NCI-H1436 treated with DMSO at 0.1 percent for 48 hours (cell line): ENCODE measurements around the gene PPP1R12B.
"Not testable (repeated sequence)": the region's sequence is repeated elsewhere in the genome, so short reads cannot be mapped to it uniquely, and the experiment has no call there.

Experiments used
- DNase-seq: peaks from one replicate; lab custom pipeline; 2025; lab: John Stamatoyannopoulos, UW

Gene PPP1R12B

DNA sequence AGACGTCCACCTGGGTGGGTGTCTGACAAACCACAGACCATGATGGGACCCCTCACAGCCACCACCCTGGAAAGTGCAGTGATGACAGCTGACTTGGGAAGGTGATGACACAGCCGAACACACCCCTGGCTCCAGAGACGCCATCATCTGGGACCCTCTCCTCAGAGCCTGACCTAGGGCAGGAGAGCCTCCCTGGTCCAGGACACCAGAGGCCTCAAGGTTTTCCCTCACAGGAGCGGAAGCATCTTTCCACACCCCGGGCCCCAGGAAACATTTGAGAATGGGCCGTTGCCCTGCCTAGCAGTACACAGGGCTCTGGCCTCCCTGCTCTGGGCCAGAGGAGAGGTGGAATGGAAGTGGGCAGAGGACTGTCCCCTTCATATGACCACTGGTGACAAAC, 282.0 kb downstream of the PPP1R12B start:
- no peak for DNase-seq

DNA sequence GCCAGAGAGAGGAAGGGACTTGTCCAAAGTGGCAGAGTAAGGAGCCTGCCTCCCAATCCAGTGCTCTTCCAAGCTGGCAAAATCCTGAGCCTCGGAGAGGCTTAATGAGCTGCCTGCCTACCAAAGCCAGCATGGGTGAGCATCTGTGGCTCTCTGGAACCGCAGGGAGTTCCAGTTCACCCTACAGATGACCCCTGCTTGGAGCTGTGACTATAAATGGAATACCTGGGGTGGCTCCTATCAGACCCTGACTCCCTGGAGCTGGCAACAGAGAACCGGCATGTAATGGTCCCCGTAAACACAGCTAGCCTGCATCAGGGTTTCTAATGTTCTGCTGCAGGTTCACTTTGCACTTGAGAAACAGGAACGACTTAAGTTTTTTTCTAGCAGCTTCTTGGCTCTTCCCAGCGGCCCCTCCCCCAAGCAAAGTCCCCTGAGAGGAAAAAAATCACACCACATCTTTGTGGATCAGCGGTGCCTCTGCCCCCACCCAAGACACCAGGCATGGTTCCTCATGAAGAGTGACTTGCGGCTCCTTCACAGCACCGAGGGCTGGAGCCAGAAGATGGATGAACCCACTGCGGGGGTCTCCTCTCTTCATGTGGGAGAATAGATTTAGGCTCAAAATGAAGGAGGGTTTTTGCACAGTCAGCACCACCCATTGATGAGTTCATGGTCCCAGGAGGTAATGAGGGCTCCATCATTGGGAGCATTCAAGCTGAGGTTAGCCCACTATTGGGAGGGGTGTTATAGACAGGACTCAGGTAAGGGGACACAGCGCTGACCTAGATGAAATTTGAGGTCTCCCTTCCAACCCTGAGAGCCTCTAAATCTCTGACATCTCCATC, 282.8 kb downstream of the PPP1R12B start:
- no peak for DNase-seq

DNA sequence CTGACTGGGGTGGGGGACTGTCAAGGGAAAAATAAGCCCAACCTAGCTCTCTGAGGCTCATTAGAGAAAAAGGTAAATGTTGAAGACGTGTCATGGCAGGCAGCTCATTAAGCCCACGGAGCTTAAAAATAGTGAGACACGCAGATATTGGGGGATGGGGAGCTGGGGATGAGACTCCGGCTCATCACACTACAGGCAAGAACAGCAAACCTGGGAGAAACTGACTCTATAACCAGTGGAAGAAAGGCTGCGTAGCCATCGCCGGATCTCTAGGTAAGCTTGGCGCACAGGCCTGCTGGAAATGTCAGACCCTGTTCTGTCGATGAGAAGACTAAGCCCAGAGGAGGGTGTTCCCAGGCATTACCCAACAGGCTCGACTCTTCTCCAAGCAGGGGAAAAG, 283.7 kb downstream of the PPP1R12B start:
- no peak for DNase-seq

DNA sequence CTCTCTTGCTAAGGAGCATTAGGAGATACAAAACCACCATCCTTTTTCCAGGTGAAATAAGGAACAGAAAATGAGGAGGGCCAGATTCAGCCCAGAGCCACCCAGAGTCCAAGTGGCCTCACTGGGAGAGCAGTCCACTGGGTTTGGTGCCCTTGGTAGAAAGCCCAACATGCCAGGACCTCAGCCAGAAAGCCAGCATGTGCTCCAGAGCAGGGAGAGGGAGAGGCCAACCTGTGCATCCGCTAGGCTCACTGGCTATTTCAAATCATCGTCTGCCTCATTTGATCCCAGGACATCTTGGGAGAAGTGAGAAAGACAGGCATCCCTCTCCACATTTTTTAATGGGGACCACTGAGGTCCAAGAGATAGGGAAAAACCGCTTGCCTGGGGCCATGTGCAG, 287.7 kb downstream of the PPP1R12B start:
- not testable (repeated sequence) for DNase-seq

DNA sequence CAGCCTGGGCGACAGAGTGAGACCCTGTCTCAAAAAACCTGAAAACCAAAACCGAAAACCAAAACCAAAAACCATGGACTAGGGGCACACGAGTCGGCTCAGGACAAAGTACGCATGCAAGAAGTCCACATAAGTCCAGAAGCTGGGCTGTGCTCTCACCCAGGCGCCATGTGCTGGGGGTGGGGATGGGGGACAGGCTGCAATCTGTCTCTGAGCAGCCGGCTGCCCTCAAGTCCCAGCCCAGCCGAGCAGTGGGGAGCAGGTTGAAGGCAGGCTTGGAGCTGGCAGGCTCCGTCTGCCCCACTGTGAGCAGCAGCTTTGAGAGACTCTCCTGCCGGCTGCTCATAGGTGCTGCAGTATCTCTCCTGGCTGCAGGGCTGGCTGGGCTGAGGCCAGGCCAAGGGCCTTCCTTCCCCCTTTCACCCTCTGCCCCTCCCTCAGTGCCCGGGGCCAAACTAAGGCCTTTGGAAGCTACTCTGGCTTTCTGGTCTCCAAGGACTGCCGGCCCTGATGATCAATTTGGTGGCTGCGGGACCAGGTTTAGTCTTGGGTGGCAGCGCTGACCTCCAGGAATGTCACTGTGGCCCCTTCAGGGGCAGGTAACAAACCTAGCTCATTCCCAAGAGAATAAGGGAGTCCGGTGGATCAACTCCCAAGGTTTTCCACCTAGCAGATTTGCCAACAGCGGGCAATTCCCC, 289.0 kb downstream of the PPP1R12B start:
- not testable (repeated sequence) for DNase-seq

DNA sequence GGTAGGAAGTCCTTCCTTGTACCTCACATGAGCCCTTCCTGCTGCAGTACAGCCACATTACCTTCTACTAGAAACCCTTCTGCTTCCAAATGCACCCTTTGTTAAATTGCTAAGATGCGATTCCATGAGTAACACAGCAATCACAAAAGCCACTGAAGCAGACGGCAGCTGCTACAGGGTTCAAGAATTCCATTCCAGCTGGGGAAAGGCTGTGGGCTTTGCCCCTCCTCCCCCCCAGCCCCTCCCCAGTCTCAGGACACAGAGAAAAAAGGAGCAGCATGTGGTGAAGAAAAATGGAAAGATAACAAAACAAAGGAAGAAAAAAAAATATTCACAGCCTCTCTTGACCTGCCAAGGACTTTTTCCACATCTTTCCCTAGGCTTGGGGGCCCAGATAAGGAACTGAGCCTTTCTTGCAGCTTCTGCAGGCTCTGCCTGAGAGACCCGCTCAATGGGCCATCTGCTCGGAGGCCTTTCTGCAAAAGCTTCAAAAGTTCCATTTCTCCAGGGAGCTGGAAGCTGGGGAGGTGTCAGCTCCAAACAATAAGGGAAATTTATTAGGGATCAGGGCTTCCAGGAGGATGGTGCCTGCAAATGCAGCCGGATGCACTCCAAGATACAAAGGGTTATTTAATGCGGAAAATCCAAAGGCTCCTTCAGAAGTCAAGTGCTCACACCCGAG, 289.7 kb downstream of the PPP1R12B start:
- no peak for DNase-seq

DNA sequence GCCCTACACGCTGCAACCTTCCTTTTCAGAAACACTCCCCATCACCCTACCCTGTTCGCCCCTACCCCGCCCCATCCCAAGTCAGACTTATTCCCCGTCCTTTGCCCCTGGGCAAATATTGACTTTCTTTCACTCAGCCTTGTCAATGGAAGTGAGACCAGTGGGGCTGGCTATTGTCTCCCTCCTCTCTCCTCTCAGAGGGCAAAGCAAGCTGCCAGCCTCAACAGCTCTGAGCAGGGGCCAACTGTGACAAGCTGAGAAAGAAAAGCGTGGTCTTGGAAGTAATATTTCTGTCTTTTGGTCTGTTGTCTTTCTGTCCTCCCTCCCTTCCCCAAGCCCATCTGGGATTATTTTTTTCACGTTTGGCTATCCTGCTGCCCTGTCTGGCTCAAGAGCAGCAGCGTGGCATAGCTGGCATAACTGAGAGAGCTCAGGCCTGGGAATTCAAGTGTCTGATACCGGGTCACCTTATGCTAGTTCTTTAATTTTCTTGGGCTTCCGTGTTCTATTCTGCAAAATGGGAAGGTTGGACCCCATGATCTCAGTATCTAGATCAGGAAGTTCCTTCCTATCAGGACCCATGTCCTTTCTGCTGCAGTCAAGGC, 290.3 kb downstream of the PPP1R12B start:
- DNase-seq = not testable (repeated sequence)

DNA sequence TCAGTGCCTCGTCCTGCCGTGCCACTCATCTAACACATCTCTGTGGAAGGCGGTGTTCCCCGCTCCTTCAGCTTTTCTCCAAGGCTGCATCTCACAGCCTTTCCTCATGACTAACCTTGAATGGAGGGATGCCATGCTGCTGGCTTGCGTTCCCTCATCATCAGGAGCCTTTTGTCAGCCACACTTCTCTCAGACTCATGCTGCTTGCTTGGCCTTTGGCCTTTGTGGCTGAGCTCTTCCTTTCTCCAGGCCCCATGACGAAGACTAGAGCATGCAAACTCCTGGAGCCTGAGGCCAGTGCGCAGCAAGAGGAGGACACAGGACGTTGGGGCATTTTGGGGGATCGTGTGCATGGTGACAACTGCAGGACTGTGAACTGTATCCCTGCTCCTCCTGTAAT, 291.0 kb downstream of the PPP1R12B start:
- no peak for DNase-seq

DNA sequence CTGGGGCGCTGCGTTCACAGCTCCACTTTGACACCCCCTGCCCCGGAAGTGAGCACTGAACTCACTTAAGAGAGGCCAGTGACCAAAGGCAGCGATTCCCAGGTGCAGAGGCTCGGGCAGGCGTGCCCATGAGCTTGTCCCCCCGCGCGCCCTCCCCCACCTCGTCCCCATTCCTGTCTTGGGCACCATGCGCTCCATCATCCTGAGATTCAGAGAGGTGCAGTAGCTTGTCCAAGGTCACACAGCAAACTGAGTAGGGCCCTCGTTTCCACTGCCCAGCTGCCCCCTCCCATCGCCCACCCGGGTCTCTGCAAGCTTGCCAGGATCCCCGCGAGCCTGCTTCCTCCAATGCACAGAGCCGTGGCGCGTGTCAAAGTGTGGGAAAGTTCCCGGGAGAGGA, 293.7 kb downstream of the PPP1R12B start:
- no peak for DNase-seq
